GM19468 (cell line): Measurements from ENCODE around the gene PSMD1.
"Not testable (repeated sequence)": the region's sequence is repeated elsewhere in the genome, so short reads cannot be mapped to it uniquely, and the experiment has no call there.

ENCODE experiments used
- ATAC-seq: cut with Tn5 transposase; IDR thresholded peaks from one replicate; pipeline ENCODE4 v1.9.1; 2021; ENCODE audit warnings: mild to moderate bottlenecking, moderate library complexity, moderate number of reproducible peaks; ENCODE audit not compliant: unreplicated experiment; ENCODE audit errors: extremely low read depth

The PSMD1 gene

DNA sequence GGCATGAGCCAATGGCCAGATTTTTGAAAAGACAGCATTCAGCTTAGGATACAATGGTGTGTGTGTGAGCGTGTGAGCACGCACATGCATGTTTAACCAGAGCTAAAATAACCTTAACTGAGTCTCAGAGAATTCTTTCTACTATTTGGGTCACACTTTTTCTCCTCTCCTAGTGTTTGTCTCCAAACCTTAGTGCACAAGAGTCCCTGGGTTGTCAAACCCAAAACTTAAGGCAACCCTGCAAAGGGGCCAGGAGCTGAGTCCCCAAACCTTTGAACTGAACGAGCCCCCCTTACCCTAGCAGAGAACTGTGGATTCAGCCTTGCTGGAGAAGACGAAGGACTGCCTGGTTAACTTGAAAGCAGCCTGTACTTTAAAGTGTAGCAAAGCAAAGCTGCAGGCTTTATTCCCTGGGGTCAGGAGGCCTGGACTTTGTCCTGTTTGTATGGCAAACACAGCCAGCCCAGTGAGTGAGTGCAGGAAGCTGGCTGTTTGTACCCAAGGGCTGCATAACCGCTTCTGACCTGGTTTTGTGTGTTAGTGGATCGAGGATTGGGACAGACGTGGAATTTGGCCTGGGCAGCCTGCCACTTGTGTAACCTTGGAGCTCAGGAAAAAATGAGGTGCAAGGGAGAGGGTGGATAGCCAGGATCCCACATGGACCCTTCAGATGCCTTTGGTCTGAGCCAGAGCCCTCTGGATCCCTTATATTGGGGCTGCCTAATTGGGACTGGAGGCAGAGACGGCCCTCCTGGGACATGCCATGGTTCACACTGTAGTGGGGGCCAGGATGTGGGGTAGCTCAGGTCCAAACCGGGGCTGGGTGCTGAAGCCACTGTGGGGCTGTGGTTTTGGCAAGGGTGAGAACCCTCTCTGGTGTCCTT is 6.4 kb upstream of the PSMD1 start:
- no peak for ATAC-seq

DNA sequence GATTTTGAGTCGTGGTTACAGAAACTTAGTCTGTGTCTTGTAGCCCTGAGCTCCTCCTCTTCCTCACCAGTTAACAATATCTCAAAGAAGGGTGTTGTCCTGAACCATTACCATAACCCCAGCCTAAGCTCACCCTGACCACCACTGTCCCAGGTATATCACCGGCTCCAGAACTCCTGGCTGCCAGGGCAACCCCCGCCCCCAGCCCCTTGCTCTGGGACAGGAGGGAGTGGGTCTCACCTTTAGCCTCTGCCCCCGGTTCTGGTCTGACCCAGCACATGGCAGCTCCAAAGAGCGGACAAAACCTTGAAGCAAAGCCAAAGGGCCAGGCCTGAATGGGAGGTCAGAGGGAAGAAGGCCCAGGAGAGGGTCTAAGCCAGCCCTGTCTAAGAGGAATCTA is 5.6 kb upstream of the PSMD1 start:
- no peak for ATAC-seq

DNA sequence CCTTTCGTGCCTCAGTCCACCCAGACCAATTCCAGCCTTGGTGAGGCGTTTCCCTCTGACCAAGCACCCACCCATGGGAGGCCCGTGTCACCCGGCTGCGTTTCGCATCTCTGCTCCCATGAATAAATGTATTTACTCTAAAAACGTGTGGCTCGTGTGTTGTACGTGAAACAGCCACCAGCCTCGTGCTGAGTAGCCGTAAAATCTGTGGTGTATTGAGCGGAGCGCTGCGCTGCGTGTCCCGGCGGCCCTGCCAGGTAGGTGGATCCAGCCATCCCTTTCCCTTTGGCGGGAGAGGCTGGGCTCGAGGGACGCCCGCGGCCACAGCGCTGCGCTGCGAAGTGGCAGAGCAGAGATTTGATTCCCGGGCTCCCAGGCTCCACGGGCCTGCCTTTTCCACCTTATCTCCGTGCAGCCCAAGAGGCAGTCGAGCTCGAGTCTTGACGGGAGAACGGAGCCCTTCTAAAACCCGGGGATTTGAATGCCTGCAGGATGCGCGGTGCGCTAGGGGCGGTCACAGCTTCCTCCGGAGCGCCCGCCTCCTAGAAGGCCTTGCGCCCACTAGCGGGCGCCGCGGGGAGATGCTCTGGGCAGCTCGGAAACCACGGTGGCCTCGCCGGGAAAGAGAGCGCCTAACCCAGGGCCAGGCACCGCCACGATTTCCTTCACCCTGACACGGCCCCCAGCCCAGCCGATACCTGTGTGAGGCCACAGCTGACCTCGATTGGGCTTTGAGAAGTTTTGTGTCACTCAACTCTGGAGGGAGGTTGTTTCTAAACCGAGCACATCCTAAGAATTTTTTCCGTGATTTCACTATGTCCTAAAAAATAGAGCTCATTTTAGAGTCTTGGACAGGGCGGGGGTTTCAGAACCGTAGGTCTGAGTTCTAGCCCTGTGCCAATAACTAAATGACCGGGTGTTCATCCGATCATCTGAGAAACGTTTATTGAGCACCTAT is 3.9 kb upstream of the PSMD1 start:
- ATAC-seq, result peak; percentile 47

DNA sequence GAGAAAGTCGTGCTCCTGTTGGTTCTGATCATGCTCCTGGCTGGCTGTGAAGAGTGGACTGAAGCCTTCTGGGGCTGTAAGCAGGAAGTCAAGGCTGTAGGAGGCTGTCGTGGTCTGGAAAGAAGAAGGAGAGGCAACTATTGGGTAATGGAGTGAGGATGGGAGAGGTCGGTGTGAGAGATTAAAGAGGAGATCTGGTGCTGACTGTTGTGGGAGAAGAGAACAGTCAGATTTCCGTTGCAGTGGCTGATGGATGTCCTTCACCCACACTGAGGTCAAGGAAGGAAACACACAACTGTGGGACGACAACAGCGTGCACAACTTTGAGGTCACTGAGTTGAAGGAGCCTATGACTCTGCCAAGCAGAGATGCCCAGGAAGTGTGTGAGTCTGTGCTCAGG is 2.8 kb upstream of the PSMD1 start:
- no peak for ATAC-seq

DNA sequence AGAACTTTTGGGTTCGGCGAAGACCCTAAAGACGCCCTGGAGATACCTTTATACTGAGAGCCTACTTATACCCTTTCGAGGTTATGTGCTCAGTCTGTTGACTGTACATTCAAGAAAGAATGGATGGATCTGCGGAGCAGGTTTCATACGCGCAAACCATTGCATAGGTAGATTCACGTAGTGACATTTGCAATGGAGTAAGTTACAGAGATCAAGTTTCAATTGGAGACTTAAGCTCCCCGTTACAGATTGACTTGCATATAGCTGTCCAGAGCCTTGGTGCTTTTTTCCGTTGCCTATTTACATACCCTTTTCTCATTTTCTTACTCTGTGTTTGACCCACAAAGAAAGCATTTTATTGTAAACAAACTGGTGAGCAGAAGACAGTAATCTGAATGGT is 923 bp downstream of the PSMD1 start:
- no peak for ATAC-seq

DNA sequence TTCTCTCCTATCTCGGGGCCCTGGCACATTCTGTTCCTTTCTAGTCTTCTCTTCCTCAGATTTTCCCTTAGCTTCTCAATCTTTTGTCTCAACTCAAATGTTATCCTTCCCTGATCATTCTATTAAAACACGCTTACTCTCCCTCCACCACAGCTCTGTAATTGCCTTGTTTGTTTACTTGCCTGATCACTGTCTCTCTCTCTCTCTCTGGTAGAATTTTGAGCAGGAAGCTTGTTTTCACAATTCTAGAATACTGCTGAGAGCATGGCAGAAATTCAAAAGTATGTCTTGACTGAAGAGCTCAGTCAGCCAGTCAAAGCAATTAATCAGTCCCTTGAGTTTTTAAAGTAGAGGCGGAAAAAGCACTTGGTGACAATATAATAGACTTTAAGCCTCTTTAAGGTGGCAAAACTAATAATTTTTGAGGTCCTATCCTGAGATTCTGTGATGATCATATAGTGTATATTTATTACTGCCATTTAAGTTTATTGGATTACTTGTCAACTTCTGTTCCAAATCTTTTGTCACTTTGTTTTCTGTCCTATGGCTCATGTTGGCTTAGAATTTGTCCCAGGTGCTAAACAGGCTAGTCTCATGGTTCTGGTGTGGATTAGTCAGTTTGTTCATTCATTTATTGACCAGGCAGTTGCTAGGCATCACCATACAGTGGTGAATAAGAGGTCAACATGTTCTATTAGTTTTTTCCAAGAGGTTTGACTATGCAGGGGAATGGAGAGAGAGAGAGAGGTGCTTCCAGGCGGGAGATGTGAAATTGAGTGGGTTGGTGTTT is 2.3 kb downstream of the PSMD1 start:
- ATAC-seq, result no peak

DNA sequence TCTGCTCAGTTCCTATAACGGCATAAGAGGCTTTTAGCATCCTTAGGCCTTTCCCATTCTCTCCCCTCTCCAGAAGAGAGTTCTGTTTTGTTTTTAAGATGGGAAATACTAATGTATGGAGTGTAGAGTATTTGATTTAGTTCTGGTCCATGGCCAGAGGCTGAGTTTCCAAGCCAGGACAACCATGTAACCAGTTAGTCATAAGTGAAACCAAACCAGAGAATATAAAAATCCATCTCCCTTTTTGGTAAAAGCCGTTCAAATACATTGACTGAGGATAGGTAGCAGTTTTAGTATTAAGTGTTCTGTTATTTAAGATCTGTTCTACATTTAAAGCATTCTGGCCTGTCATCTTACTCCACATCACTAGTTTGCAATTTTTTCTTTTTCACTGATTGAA is 3.1 kb downstream of the PSMD1 start:
- ATAC-seq, result no peak

DNA sequence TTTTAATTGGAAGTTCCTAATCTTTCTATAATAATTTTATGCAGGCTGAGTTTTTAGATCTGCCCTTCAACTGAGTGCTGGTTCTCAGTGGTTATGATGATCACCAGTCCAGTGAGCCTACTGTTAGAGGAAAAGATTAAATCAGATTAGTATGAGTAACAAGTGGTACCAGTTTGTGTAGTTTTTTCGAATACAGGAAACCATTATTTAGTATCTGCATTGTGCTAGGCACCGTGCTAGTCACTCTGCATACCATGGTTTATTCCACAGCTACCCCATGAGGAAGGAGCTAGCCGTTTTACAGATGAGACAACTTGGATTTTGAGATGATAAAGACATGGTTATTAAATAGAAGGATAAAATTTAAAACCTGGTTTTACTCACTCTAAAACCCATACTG is 6.1 kb downstream of the PSMD1 start:
- no peak for ATAC-seq

DNA sequence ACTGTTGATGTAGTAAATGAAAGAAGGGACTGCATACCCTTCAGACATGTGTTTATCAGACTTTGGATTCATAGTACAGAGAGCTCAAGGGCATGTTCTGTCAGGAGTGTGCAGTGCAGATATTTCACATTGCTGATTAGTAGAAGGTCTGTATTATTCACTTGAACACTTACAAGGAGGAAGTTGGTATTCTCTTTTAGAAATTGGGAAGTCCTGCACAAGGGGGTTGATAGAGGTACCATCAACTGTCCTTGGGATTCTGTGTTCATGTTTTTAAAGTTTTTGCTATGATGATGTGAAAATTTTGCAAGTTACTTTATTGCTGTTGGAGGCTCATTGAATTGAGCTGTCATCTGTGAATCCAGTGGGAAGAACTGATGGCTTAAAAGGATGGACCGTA is 6.7 kb downstream of the PSMD1 start:
- no peak for ATAC-seq

DNA sequence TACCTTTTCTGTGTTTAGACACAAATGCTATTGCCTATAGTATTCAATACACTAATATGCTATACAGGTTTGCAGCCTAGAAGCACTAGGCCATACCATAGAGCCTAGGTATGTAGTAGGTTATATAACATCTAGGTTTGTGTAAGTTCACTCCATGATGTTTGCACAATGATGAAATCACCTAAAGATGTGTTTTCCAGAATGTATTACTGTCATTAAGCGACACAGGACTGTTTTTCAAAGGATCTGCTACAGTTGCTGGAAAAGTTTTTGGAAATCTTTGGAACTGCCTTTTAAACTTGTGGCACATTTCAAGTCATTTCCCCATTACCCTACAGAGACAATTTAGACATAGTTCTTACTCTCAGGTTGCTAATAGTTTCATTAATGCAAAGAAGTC is 9.3 kb downstream of the PSMD1 start:
- no peak for ATAC-seq

DNA sequence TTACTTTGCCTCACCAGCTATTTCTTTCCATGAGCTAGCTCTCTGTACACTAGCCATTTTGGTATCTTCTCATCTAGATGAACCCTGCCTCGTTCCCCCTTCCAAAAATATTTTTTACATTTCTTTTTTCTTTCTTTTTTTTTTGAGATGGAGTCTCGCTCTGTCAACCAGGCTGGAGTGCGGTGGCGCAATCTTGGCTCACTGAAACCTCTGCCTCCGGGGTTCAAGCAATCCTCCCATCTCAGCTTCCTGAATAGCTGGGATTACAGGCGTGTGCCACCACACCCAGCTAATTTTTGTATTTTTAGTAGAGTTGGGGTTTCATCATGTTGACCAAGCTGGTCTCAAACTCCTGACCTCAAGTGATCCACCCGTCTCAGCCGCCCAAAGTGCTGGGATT is 10.9 kb downstream of the PSMD1 start:
- ATAC-seq, result not testable (repeated sequence)

DNA sequence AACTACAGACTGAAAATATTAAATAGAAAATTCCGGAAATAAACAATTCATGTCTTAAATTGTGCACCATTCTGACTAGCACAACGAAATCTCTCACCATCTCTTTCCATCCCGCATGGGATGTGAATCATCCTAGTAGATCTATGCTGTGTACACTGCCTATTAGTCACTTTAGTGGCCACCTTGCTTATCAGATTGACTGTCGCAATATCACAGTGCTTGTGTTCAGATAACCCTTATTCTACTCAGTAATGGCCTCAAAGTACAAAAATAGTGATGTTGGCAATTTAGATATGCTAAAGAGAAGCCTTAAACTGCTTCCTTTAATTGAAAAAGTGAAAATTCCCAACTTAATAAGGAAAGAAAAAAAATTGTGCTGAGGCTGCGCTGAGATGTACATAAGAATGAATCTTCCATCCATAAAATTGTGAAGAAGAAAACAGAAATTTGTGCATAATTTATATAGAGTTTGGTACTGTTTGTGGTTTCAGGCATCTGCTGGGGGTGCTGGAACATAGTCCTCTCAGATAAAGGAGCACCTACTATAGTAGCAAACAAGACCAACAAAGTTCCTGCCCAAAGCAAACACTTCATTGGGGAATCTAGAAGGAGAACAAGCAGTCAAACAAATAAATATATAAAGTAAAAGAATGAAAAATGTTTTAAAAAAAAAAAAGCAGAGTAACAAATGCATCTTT is 12.0 kb downstream of the PSMD1 start:
- ATAC-seq, result no peak

DNA sequence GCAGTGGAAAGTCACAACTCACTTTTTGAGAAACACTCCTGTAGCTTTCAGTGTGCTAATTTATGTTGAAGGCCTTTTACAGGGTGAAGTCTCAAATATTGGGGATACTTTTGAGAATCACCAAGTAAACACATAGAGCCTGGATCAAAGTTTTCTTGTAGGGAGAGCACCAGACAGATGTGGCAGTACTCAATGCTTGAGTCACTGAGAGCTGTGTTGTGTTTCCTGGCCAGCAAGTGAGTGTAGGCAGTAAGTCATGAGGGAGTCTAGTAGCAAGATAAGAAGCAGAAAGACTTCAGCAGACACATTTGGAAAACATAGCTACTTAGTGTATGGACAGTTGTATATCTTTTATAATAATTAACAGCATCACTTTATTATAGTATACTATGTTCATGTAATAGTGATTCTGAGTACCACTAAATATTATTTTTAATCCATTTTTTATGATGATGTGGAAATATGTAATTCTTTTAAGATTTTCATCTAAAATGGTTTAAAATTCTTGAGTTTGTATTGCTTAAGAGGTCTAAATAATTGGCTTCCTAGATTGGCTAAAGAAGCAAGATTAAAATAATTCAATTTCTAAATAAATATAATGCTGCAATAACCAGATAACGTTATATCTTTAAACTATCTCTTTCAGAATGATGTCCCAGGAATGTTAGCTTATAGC is 12.8 kb downstream of the PSMD1 start:
- ATAC-seq, result no peak

DNA sequence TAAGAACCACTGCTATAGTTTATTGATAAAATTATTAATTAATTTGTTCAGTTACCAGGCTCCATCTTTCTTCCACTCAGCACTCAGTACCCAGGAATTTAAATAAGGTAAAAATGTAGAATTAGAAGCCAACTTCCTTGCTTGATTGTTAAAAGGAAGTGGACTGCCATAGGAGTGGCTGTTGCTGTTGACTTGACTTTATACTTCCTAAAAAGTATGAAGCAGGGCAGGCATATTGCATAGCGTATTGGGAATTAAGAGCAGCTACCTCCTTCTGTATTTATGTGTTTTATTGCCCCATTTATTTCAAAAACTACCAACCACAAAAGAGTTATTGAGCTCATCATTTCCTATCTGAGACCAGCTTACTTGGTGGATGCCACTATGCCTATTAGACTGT is 27.9 kb downstream of the PSMD1 start:
- no peak for ATAC-seq

DNA sequence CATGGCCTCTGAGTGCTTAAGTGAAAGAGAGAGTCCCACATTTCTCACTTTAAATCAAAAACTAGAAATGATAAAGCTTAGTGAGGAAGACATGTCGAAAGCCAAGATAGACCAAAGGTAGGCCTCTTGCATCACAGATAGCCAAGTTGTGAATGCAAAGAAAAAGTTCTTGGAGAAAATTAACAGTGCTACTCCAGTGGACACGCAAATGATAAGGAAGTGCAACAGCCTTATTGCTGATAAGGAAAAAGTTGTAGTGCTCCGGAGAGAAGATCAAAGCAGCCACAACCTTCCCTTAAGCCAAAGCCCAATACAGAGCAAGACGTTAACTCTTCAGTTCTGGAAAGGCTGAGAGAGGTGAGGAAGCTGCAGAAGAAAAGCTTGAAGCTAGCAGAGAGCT is 32.1 kb downstream of the PSMD1 start:
- no peak for ATAC-seq

DNA sequence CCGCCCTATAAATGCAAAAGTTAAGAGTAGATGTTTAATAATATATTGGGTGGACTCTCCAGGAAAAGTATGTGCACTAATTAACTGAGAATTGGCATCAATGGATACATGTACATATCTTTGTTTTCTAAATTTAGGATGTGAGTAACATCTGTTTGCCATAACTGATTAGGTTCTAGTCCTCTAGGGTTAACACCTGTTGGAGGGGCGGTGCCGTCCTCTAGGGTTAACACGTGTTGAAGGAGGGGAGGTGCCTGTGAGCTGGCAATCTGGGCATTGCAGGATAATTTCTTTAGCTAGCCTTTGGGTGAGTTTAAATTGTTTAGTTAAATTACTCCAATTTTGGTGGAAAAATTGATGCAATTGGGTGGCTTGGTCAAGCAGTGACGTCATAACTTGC is 37.3 kb downstream of the PSMD1 start:
- ATAC-seq, result no peak

DNA sequence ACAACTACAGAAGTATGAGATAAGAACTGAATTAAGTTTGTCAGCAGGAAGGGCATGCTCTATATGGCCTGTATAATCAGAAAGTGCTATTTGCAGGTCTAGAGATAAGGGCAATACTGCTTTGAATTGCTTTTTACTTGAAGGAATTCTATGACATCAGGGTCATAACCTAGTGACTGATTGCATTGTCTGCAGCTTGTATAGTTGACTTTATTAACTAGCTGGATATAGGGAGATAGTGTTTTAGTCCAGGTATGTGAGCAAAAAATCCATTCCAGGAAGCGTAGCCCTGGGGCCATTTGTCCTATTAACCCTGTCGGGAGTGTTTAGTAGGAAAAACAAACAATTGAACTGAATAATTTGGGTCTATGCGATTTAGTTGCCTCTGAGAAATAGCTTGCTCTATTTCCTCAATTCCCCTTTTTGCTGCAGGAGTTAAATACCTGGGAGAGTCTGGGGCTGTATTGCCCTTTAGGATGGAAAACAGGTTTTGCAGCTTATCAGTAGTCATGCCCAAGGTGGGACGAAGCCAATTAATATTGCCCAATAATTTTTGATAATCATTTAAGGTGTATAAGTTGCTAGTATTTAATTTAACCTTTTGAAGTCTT is 38.2 kb downstream of the PSMD1 start:
- ATAC-seq, result no peak

DNA sequence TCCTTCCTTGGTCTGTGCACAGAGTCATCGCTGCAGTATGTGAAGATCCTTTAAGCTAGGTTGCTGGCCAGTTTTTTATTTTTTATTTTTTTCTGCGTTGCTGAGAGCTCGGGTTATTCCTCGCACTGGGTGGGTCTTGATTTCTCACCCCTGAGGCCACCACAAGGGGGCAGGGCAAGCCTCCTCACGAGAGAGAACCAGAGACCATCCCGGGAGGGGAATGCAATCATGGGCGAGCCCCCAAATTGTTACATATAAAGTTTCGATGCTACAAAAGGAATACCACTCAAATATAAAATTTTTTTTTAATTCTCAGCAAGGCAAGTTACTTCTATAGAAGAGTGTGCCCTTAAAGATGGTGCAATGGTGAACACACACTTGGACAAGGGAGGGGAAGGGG is 43.3 kb downstream of the PSMD1 start:
- no peak for ATAC-seq

DNA sequence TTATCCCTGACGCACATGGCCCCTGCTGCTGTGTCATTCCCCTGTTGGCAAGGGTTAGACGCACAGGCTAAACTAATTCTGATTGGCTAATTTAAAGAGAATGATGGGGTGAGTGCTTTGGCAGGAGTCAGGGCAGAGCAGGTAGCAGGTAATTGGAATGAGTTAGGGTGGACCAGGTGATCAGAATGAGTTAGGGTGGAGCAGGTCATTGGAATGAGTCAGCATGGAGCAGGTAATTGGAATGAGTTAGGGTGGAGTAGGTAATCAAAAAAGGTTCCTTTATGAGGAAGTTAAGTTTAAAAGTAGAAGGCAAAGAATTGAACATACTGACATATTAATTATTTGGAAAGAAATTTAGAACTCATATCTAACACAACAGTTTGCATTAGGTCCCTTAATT is 43.7 kb downstream of the PSMD1 start:
- not testable (repeated sequence) for ATAC-seq
